Measurements from ENCODE around the gene SUPT3H. TPM values are rescaled to one million over a fixed set of nuclear protein-coding genes. Genes with fewer than 3 reads are reported as not detected.
"Not testable (repeated sequence)": the region's sequence is repeated elsewhere in the genome, so short reads cannot be mapped to it uniquely, and the experiment has no call there.

Gene SUPT3H
- total and polyA plus RNA-seq, 2 donors, result 9.4 to 12.5 TPM

- Histone ChIP-seq H3K27ac (ENCODE audit: low read depth) (no peak overlapping the region), H3K36me3 (ENCODE audit: insufficient read depth) (no peaks in the 10 kb centered on the region)
- 94% methylated on average over 2 of the region's 2 CpGs for WGBS
Observed at GRCh38 chr6:45185403-45186251, 192.1 kb downstream of the SUPT3H start.

GRCh38 chr6:45184937-45185336, 192.8 kb downstream of the SUPT3H start:
- Histone ChIP-seq H3K36me3 (ENCODE audit: insufficient read depth) (no peaks in the 10 kb centered on the region), H3K4me3 (ENCODE audit: low read depth, low read length) (no peak overlapping the region), H3K27ac (ENCODE audit: low read depth) (no peak overlapping the region), H3K4me1 (ENCODE audit: insufficient read depth) (no peaks in the 10 kb centered on the region)
- no peak for DNase-seq (ENCODE audit: extremely low spot score)
- 91% methylated on average over 4 of the region's 4 CpGs for WGBS

More at GRCh38 chr6:45185403-45186251, 192.1 kb downstream of the SUPT3H start:
- DNase-seq (ENCODE audit: extremely low spot score), result no peak
- H3K4me3 ChIP-seq (ENCODE audit: low read depth, low read length), result no peak overlapping the region
- H3K4me1 ChIP-seq (ENCODE audit: insufficient read depth), result no peaks in the 10 kb centered on the region

- Histone ChIP-seq H3K36me3 (ENCODE audit: insufficient read depth) (no peaks in the 10 kb centered on the region), H3K4me1 (ENCODE audit: insufficient read depth) (no peaks in the 10 kb centered on the region), H3K4me3 (ENCODE audit: low read depth, low read length) (no peak overlapping the region), H3K27ac (ENCODE audit: low read depth) (no peak overlapping the region)
- 91% methylated on average over 4 of the region's 4 CpGs for WGBS
- no peak for DNase-seq (ENCODE audit: extremely low spot score)
Observed at GRCh38 chr6:45184040-45184439, 193.7 kb downstream of the SUPT3H start.

DNA sequence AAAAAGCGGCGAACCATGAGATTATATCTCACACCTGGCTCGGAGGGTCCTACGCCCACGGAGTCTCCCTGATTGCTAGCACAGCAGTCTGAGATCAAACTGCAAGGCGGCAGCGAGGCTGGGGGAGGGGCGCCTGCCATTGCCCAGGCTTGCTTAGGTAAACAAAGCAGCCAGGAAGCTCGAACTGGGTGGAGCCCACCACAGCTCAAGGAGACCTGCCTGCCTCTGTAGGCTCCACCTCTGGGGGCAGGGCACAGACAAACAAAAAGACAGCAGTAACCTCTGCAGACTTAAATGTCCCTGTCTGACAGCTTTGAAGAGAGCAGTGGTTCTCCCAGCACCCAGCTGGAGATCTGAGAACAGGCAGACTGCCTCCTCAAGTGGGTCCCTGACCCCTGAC, 201.4 kb downstream of the SUPT3H start:
- not testable (repeated sequence) for H3K36me3 ChIP-seq (ENCODE audit: insufficient read depth); H3K4me1 ChIP-seq (ENCODE audit: insufficient read depth); H3K4me3 ChIP-seq (ENCODE audit: low read depth, low read length); DNase-seq (ENCODE audit: extremely low spot score); H3K27ac ChIP-seq (ENCODE audit: low read depth)
- 78% methylated on average over 6 of the region's 9 CpGs for WGBS

- Histone ChIP-seq H3K27ac (ENCODE audit: low read depth) (no peak overlapping the region), H3K4me3 (ENCODE audit: low read depth, low read length) (no peak overlapping the region), H3K4me1 (ENCODE audit: insufficient read depth) (no peaks in the 10 kb centered on the region), H3K36me3 (ENCODE audit: insufficient read depth) (no peaks in the 10 kb centered on the region)
- whole genome bisulfite sequencing, result 81% methylated on average over 7 of the region's 7 CpGs
- DNase-seq (ENCODE audit: extremely low spot score), result no peak
Observed at GRCh38 chr6:45175272-45175671, 202.5 kb downstream of the SUPT3H start.

DNA sequence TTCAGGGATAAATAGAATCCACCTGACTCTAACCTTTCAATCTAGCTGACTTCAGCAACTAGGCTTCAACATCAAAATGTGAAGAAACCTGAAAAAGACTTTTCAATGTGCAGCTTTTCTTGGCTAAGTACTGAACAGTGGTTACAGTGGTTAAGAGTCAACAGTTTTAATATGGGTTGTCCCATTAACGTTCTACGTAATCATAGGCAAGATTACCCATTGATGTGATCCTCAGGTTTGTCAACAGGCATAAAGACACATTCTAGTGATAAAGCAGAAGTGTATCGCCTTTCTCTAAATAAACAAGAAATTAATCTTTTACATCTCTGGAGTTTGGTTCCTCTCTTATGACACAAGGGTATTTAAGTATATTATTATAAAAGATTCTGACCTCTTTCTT, 203.7 kb downstream of the SUPT3H start:
- 74% methylated on average over 3 of the region's 3 CpGs for WGBS
- no peaks in the 10 kb centered on the region for H3K36me3 ChIP-seq (ENCODE audit: insufficient read depth)
- no peak overlapping the region for H3K4me3 ChIP-seq (ENCODE audit: low read depth, low read length)
- no peak for DNase-seq (ENCODE audit: extremely low spot score)
- no peaks in the 10 kb centered on the region for H3K4me1 ChIP-seq (ENCODE audit: insufficient read depth)
- no peak overlapping the region for H3K27ac ChIP-seq (ENCODE audit: low read depth)

- no peak overlapping the region for H3K27ac ChIP-seq (ENCODE audit: low read depth)
- no peak overlapping the region for H3K4me3 ChIP-seq (ENCODE audit: low read depth, low read length)
- H3K36me3 ChIP-seq (ENCODE audit: insufficient read depth), result no peaks in the 10 kb centered on the region
- 37% methylated on average over 1 of the region's 1 CpG for WGBS
- DNase-seq (ENCODE audit: extremely low spot score), result no peak
- H3K4me1 ChIP-seq (ENCODE audit: insufficient read depth), result no peaks in the 10 kb centered on the region
Observed at GRCh38 chr6:45171380-45171779, 206.4 kb downstream of the SUPT3H start.

GRCh38 chr6:45170309-45170708, 207.4 kb downstream of the SUPT3H start:
- H3K27ac ChIP-seq (ENCODE audit: low read depth), result no peak overlapping the region
- H3K4me3 ChIP-seq (ENCODE audit: low read depth, low read length), result no peak overlapping the region
- 56% methylated on average over 2 of the region's 2 CpGs for WGBS
- no peaks in the 10 kb centered on the region for H3K4me1 ChIP-seq (ENCODE audit: insufficient read depth)
- no peaks in the 10 kb centered on the region for H3K36me3 ChIP-seq (ENCODE audit: insufficient read depth)
- DNase-seq (ENCODE audit: extremely low spot score), result no peak

DNA sequence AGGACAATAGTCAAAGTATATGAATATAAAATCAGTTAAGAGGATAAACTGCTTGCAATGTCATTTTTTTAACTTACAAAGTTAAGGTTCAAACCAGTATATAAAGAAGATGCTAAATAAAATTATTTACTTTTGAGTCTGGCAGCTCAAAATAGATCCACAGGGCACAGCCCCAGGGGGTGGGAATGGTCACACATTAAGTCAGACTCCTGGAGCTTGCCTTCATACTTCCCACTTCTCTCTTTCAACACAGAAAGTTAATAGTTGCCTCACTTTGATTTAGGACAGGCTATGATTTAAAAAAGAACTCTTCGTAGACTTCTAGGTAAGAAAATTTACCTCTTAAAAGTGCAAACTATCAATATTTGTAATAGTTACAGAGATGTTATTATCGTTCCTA, 207.9 kb downstream of the SUPT3H start:
- no peaks in the 10 kb centered on the region for H3K36me3 ChIP-seq (ENCODE audit: insufficient read depth)
- no peak overlapping the region for H3K27ac ChIP-seq (ENCODE audit: low read depth)
- WGBS, result 74% methylated on average over 2 of the region's 2 CpGs
- no peak for DNase-seq (ENCODE audit: extremely low spot score)
- no peaks in the 10 kb centered on the region for H3K4me1 ChIP-seq (ENCODE audit: insufficient read depth)
- H3K4me3 ChIP-seq (ENCODE audit: low read depth, low read length), result no peak overlapping the region

DNA sequence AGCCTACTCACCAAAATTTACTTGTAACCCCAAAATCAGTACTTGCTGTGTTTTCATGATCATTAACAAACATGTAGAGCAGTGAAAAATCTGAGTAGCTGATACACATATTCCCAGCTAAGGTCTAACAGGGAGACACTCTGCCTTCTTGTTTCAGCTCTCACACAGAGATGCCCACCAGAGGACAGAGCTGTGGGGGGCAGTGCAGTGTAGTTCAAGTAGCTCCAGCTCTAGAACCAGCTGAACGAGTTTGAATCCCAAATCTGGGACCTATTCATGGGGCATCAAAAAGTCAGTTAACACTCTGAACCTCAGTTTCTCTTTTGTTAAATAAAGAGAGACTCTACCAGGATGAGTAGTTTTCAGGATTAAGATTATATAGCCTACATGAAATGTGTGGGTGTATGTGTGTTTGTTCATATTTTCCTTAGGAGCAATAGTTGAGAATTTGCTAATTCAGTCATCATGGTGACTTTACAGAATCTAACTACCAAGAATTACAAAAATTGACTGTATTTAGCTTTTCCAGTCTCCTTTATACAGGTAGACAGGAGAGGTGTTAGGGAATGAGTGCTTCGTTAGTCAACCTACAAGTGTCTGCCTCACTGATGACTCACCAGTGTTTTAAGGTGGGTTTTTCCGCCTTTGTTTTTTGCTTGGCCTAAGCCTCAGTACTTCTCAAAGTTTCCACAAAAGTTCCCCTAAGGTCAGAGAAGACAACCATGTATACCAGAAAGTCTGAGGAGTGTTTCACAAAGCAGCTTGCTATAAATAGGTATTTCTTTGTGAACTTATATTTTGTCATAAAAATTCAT, 213.6 kb downstream of the SUPT3H start:
- no peaks in the 10 kb centered on the region for H3K4me1 ChIP-seq (ENCODE audit: insufficient read depth)
- H3K27ac ChIP-seq (ENCODE audit: low read depth), result no peak overlapping the region
- 94% methylated on average over 3 of the region's 3 CpGs for WGBS
- no peak for DNase-seq (ENCODE audit: extremely low spot score)
- H3K36me3 ChIP-seq (ENCODE audit: insufficient read depth), result no peaks in the 10 kb centered on the region
- H3K4me3 ChIP-seq (ENCODE audit: low read depth, low read length), result no peak overlapping the region

- Histone ChIP-seq H3K4me1 (ENCODE audit: insufficient read depth) (no peaks in the 10 kb centered on the region), H3K27ac (ENCODE audit: low read depth) (no peak overlapping the region), H3K36me3 (ENCODE audit: insufficient read depth) (no peaks in the 10 kb centered on the region), H3K4me3 (ENCODE audit: low read depth, low read length) (no peak overlapping the region)
- no peak for DNase-seq (ENCODE audit: extremely low spot score)
- 87% methylated on average over 4 of the region's 4 CpGs for WGBS
Observed at GRCh38 chr6:45160305-45160704, 217.4 kb downstream of the SUPT3H start.

GRCh38 chr6:45156075-45156474, 221.7 kb downstream of the SUPT3H start:
- Histone ChIP-seq H3K36me3 (ENCODE audit: insufficient read depth) (no peaks in the 10 kb centered on the region), H3K27ac (ENCODE audit: low read depth) (no peak overlapping the region), H3K4me3 (ENCODE audit: low read depth, low read length) (no peak overlapping the region), H3K4me1 (ENCODE audit: insufficient read depth) (no peaks in the 10 kb centered on the region)
- 66% methylated on average over 2 of the region's 2 CpGs for WGBS
- no peak for DNase-seq (ENCODE audit: extremely low spot score)

GRCh38 chr6:45155341-45155894, 222.3 kb downstream of the SUPT3H start:
- H3K36me3 ChIP-seq (ENCODE audit: insufficient read depth), result no peaks in the 10 kb centered on the region
- WGBS, result 100% methylated on average over 2 of the region's 2 CpGs
- H3K4me1 ChIP-seq (ENCODE audit: insufficient read depth), result no peaks in the 10 kb centered on the region
- H3K4me3 ChIP-seq (ENCODE audit: low read depth, low read length), result no peak overlapping the region
- DNase-seq (ENCODE audit: extremely low spot score), result no peak
- H3K27ac ChIP-seq (ENCODE audit: low read depth), result no peak overlapping the region

- Histone ChIP-seq H3K36me3 (ENCODE audit: insufficient read depth) (no peaks in the 10 kb centered on the region), H3K4me3 (ENCODE audit: low read depth, low read length) (no peak overlapping the region), H3K4me1 (ENCODE audit: insufficient read depth) (no peaks in the 10 kb centered on the region), H3K27ac (ENCODE audit: low read depth) (no peak overlapping the region)
- no peak for DNase-seq (ENCODE audit: extremely low spot score)
- 90% methylated on average over 3 of the region's 3 CpGs for WGBS
Observed at GRCh38 chr6:45154679-45155078, 223.1 kb downstream of the SUPT3H start.
